HG03064 (cell line): ENCODE results near the gene DHCR24.

Source experiments
- ATAC-seq: cut with Tn5 transposase; IDR thresholded peaks from one replicate; pipeline ENCODE4 v1.9.1; 2021; ENCODE audit warnings: low read depth; ENCODE audit not compliant: unreplicated experiment

The DHCR24 gene

GRCh38 chr1:54866801-54867716 lies 19.9 kb downstream of the DHCR24 start:
- no peak for ATAC-seq

- ATAC-seq = no peak
Measured at GRCh38 chr1:54865238-54866073, 21.5 kb downstream of the DHCR24 start.

- ATAC-seq = no peak
Measured at GRCh38 chr1:54864460-54865208, 22.4 kb downstream of the DHCR24 start.

- no peak for ATAC-seq
Measured at GRCh38 chr1:54863267-54863665, 23.7 kb downstream of the DHCR24 start.

- ATAC-seq = no peak
Measured at GRCh38 chr1:54861070-54861761, 25.8 kb downstream of the DHCR24 start.

- ATAC-seq = no peak
Measured at GRCh38 chr1:54859700-54860391, 27.1 kb downstream of the DHCR24 start.

- no peak for ATAC-seq
Measured at GRCh38 chr1:54857746-54858561, 29.0 kb downstream of the DHCR24 start.

GRCh38 chr1:54857141-54857540 lies 29.9 kb downstream of the DHCR24 start:
- no peak for ATAC-seq

GRCh38 chr1:54854381-54855020 lies 32.5 kb downstream of the DHCR24 start:
- no peak for ATAC-seq

GRCh38 chr1:54853793-54854370 lies 33.1 kb downstream of the DHCR24 start:
- ATAC-seq = no peak

GRCh38 chr1:54853096-54853792 lies 33.8 kb downstream of the DHCR24 start:
- ATAC-seq = no peak

GRCh38 chr1:54851936-54852524 lies 35.0 kb downstream of the DHCR24 start:
- ATAC-seq = no peak

- no peak for ATAC-seq
Measured at GRCh38 chr1:54851406-54851805, 35.6 kb downstream of the DHCR24 start.

GRCh38 chr1:54850737-54851136 lies 36.3 kb downstream of the DHCR24 start:
- no peak for ATAC-seq

GRCh38 chr1:54850069-54850730 lies 36.8 kb downstream of the DHCR24 start:
- ATAC-seq = no peak

GRCh38 chr1:54849219-54850068 lies 37.6 kb downstream of the DHCR24 start:
- no peak for ATAC-seq
